Ectodermal cell (in vitro differentiated cells): ENCODE measurements around the gene ODAD3.
A peak's percentile ranks its signal among the peaks of the same experiment; 100 is the strongest.
"Not testable (repeated sequence)": the region's sequence is repeated elsewhere in the genome, so short reads cannot be mapped to it uniquely, and the experiment has no call there.

Experiments used
- H3K27ac ChIP-seq: 2 replicates; pipeline ENCODE4 v1.7.0; 2013; ENCODE audit warnings: mild to moderate bottlenecking, low read depth, low read length; ENCODE audit not compliant: insufficient read depth, poor library complexity, severe bottlenecking
- H3K27me3 ChIP-seq: 2 replicates; pipeline ENCODE4 v1.7.0; 2013; ENCODE audit warnings: mild to moderate bottlenecking, low read length; ENCODE audit not compliant: insufficient read depth, control insufficient read depth, poor library complexity, severe bottlenecking
- H3K36me3 ChIP-seq: one replicate; pipeline ENCODE4 v1.7.0; 2013; ENCODE audit warnings: low read length; ENCODE audit not compliant: control insufficient read depth, insufficient read depth
- H3K4me1 ChIP-seq: one replicate; pipeline ENCODE4 v1.7.0; 2013; ENCODE audit warnings: low read length; ENCODE audit not compliant: control insufficient read depth, insufficient read depth
- H3K4me3 ChIP-seq: 2 replicates; pipeline ENCODE4 v1.7.0; 2013; ENCODE audit warnings: low read depth, low read length, control low read depth; ENCODE audit not compliant: insufficient read depth
- H3K9me3 ChIP-seq: 2 replicates; pipeline ENCODE4 v1.7.0; 2013; ENCODE audit warnings: mild to moderate bottlenecking, low read length, moderate library complexity; ENCODE audit not compliant: control insufficient read depth
- WGBS, 2 experiments: methylation state at CpG; one replicate each; pipeline ENCODE4 v1.1.7; 2013; ENCODE audit warnings: missing lambda C conversion rate in 2 of 2; 5-methylcytosine and 5-hydroxymethylcytosine counted together

The ODAD3 gene

DNA sequence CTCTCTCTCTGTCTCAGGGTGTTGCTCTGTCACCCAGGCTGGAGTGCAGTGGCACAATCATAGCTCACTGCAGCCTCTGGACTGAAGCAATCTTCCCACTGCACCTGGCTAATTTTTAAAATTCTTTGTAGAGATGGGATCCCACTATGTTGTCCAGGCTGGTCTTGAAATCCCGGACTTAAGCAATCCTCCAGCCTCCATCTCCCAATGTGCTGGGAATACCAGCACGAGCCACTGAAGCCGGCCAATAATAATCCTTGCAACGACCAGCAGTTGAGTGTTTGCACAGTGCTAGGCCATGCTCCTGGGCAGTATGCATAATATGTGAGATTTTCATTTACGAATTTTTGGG is 50.2 kb downstream of the ODAD3 start:
- H3K9me3 ChIP-seq, result no peaks in the 10 kb centered on the region
- 91 to 95% methylated on average over 5 of the region's 5 CpGs for WGBS, 2 experiments
- peaks cover 27% of the 10 kb centered on the region for H3K27me3 ChIP-seq
- no peak overlapping the region for H3K4me3 ChIP-seq
- peaks cover 7% of the 10 kb centered on the region for H3K4me1 ChIP-seq
- H3K36me3 ChIP-seq, result no peaks in the 10 kb centered on the region
- H3K27ac ChIP-seq, result no peak overlapping the region

DNA sequence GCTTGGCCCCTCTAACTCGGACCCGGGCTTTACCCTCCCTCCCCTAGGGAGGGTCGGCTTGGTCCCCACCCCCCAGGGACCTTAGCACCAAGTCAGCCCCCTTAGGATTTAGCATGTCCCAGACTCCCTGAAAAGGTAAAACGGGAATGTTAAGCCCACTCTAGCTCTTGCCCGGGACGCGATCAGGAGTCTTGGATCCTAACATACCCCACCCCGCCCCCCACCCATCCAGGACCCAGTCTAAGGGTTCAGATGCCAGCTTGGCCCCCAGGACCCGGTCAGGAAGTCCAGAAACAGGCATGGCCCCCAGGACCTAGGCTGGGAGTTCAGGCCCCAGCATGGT is 51.2 kb downstream of the ODAD3 start:
- Histone ChIP-seq H3K4me1 (peaks cover 7% of the 10 kb centered on the region), H3K4me3 (peak overlapping the region; percentile 44), H3K9me3 (no peaks in the 10 kb centered on the region), H3K27ac (no peak overlapping the region), H3K27me3 (peaks cover 27% of the 10 kb centered on the region), H3K36me3 (no peaks in the 10 kb centered on the region)
- 1% methylated on average over 9 of the region's 9 CpGs for whole genome bisulfite sequencing, 2 experiments

DNA sequence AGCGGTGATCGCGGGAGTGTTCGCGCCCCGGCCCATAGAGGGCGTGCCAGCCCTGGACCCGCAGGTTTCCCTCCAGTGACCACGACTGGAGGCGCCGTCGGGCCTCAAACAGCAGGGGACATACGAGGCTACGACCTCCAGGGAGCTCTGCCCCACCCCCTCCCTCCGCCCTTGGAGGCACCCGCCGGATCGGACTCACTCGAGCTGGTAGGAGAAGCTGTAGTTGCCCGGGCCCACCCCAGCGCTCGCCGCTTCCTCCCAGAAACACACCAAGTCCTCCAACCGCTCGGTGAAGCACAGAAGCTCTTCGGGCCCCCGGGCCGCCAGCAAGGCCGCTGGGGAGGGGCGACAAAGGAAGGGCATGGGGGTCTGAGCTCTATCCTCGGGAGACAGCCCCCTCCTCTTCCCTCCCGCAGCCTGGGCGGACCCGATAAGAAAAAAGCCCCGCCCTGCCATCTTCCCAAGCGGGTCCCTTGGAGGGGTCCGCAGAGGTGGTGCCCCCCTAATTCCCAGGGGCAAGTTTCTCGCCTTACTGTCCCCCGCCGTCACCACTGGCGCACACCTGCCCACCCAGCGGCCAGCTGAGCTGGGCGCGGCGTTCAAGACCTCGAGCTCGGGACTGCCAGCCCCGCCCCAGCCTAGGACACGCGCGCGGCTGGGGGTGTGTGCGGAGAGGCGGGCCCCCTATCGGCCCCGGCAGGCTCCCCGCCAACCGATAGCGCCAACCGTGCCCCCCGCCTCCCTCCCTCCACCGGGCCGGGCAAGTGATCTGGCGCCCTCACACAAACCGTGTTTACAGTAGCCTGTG is 51.8 kb downstream of the ODAD3 start:
- H3K27ac ChIP-seq, result no peak overlapping the region
- no peaks in the 10 kb centered on the region for H3K36me3 ChIP-seq
- no peaks in the 10 kb centered on the region for H3K9me3 ChIP-seq
- WGBS, 2 experiments, result 1% methylated on average over 65 of the region's 65 CpGs
- peak overlapping the region; percentile 44 for H3K4me3 ChIP-seq
- peaks cover 7% of the 10 kb centered on the region for H3K4me1 ChIP-seq
- peaks cover 27% of the 10 kb centered on the region for H3K27me3 ChIP-seq

DNA sequence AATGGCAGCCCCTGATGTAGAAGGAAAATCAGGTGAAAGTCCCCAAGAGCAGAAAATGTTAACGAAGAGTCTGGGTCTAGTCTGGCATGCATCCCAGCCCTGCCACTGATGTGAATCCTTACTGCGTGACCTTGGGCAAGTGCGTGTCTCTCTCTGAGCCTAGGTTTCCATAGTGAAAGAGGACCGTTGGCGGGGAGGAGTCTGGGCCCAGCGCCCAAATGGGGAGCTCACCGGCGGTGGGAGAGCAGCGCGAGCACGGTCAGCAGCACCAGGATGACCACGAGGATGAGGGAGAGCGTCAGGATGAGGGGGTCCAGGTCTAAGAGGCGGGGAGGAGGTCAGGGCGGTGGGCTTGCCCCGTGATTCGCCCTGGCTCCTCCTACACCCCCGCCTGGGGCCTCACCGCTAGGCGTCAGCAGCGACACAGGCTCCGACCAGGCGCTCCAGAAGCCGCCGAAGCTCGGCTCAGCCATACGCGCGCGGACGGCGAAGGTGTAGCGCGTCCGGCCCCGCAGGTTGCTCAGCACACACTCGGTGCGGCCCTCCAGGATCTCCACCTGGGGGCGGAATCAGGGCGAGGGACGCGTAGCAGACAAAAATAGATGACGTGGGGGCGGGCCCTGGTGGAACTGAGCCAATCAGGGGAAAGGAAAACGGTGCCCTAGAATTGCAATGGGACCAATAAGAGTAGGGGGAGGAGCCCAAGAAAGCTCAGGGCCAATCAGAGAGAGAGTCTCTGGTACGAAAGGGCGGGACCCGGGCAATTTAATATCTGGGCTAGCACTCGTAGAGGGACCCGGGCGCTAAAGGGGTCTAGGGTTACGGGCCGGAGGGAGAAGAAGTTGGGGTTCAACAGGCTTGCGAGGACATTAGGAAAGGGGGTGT is 54.0 kb downstream of the ODAD3 start:
- H3K27ac ChIP-seq, result peak overlapping the region; percentile 62
- H3K4me3 ChIP-seq, result peak overlapping the region; percentile 39
- H3K36me3 ChIP-seq, result no peaks in the 10 kb centered on the region
- H3K4me1 ChIP-seq, result peaks cover 7% of the 10 kb centered on the region
- H3K27me3 ChIP-seq, result peaks cover 27% of the 10 kb centered on the region
- 3% methylated on average over 54 of the region's 54 CpGs for WGBS, 2 experiments
- H3K9me3 ChIP-seq, result no peaks in the 10 kb centered on the region

DNA sequence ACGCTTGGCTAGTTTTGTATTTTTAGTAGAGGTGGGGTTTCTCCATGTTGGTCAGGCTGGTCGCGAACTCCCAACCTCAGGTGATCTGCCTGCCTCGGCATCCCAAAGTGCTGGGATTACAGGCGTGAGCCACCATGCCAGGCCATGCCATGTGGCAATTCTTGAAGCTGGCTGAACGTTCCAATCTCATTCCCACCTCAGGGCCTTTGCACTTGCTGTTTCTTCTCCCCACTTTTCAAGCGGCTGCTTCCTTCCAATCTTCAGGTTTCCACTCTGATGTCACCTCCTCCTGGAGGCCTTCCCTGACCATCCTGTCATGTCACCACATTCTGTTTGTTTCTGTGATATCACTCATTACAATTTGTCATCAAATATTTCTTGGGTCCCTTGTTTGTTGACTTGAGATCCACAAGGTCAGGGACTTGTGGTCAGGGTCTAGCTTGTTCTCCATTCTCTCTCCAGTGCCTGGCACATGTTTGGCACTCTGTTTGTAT is 55.0 kb downstream of the ODAD3 start:
- Histone ChIP-seq H3K36me3 (no peaks in the 10 kb centered on the region), H3K27me3 (peaks cover 27% of the 10 kb centered on the region), H3K9me3 (no peaks in the 10 kb centered on the region), H3K27ac (no peak overlapping the region), H3K4me3 (no peak overlapping the region), H3K4me1 (peaks cover 12% of the 10 kb centered on the region)
- 92 to 93% methylated on average over 7 of the region's 7 CpGs for WGBS, 2 experiments

DNA sequence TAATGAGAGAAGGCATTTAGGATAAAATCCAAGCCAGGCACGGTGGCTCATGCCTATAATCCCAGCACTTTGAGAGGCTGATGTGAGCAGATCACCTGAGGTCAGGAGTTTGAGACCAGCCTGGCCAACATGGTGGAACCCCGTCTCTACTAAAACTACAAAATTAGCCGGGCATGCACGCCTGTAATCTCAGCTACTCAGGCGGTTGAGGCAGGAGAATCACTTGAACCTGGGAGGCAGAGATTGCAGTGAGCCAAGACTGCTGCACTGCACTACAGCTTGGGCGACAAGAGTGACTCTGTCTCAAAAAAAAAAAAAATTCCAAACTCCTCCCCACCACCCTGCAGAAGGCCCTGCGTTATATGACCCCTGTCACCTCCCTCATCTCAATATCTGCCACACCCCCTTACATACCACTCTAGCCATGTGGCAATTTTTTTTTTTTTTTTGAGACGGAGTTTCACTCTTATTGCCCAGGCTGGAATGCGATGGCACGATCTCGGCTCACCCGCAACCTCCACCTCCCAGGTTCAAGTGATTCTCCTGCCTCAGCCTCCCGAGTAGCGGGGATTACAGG is 55.6 kb downstream of the ODAD3 start:
- Histone ChIP-seq H3K4me1 (peaks cover 12% of the 10 kb centered on the region), H3K27me3 (peaks cover 27% of the 10 kb centered on the region)
- 92% methylated on average over 14 of the region's 14 CpGs for WGBS, 2 experiments
- not testable (repeated sequence) for H3K4me3 ChIP-seq, H3K36me3 ChIP-seq, H3K27ac ChIP-seq, H3K9me3 ChIP-seq

DNA sequence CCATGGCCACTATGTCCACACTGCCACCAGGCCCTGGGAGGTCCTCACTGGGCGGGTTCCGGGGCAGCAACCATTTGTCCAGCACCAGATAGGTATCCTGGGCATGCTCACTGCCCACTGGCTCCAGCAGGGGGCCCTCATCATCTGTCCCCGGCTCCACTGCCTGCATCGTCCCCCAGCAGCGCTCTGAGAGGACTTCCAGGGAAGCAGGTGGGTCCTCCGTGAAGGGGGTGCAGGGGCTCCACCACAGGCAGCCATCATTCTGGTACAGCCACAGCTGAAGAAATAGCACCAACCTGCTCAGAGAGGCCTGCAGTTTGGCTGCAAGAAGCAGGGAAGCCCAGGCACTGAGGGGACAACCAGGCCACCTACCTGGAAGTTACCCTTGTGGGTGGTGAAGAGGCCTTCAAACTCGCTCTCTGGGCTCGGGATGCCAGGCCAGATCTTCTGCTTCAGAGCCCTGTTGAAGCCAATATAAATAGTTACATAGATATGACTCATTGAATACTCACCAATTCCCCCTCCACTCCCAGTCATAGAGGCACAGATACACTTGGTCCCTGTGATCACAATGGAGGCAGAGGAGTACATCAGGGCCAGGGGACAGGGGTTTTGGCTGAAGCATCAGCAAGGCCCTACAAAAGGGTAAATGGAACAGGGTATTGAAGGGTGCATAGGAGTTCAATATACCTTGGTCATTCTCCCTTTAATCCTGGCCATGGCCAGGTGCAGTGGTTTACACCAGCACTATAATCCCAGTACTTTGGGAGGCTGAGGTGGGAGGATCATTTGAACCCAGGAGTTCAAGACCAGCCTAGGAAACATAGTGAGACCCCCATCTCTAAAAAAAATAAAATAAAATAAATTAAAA is 56.4 kb downstream of the ODAD3 start:
- Histone ChIP-seq H3K4me3 (no peak overlapping the region), H3K27ac (no peak overlapping the region), H3K27me3 (peaks cover 19% of the 10 kb centered on the region), H3K9me3 (no peaks in the 10 kb centered on the region), H3K4me1 (peaks cover 11% of the 10 kb centered on the region), H3K36me3 (no peaks in the 10 kb centered on the region)
- WGBS, 2 experiments, result 61 to 71% methylated on average over 8 of the region's 8 CpGs

DNA sequence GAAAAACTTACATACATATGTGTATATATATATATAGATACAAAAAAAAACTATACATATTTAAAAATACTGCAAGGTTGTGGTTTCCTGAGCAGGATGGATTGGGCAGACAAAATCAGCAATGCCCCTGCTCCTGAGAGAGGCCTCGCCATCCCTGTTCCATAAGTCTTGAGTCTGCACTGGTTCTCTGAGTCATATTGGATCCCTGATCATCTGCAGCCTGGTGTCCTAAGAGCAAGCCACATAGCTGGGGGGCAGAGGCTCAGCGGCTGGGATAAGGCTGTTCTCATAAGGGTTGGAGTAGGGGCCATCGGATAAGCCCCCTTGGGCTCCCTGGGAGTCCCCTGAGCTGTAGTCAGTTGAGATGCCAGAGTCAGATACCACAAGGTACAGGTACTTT is 57.2 kb downstream of the ODAD3 start:
- no peaks in the 10 kb centered on the region for H3K36me3 ChIP-seq
- H3K4me1 ChIP-seq, result peaks cover 18% of the 10 kb centered on the region
- peaks cover 11% of the 10 kb centered on the region for H3K27me3 ChIP-seq
- no peak overlapping the region for H3K4me3 ChIP-seq
- WGBS, 2 experiments, result 95 to 96% methylated on average over 3 of the region's 3 CpGs
- H3K27ac ChIP-seq, result no peak overlapping the region
- H3K9me3 ChIP-seq, result no peaks in the 10 kb centered on the region

DNA sequence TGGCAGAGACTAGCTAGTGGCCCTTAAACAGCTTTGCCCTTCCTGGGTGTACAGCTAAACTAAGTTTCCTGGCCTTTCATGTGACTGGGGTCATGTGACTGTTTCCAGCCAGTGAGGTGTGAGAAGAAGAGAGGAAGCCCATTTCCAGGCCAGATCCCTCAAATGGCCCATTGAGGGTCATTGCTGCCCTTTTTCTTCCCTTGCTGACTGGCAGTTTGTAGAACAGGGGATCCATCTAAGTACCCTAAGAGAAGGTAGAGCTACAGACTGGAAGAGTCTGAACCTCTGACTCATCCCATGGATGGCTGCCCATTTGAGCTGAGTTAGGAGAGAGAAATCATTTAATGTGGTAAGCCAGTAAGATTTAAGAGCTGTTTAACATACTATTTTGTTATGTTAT is 57.7 kb downstream of the ODAD3 start:
- H3K27ac ChIP-seq, result no peak overlapping the region
- no peaks in the 10 kb centered on the region for H3K36me3 ChIP-seq
- no peak overlapping the region for H3K4me3 ChIP-seq
- peaks cover 6% of the 10 kb centered on the region for H3K27me3 ChIP-seq
- no peaks in the 10 kb centered on the region for H3K9me3 ChIP-seq
- peaks cover 18% of the 10 kb centered on the region for H3K4me1 ChIP-seq
